Smooth muscle cell (in vitro differentiated cells): Measurements from ENCODE around the gene BTNL8. TPM values are rescaled to one million over a fixed set of nuclear protein-coding genes. Genes with fewer than 3 reads are reported as not detected.

Experiments
- DNase-seq: peaks from one replicate; lab custom pipeline; 2025; ENCODE audit not compliant: unreplicated experiment; lab: John Stamatoyannopoulos, UW
- H2AFZ ChIP-seq: fragments of 200-600 bp; sonication (generic); 2 replicates; pipeline ENCODE4 v1.6.0; 2016; ENCODE audit warnings: antibody characterized with exemption, low read depth, mild to moderate bottlenecking
- H3F3A ChIP-seq: fragments of 200-600 bp; sonication (generic); 2 replicates; pipeline ENCODE4 v1.6.0; 2017; ENCODE audit warnings: antibody characterized with exemption, low read depth
- H3K27ac ChIP-seq: fragments of 200-600 bp; sonication (generic); 2 replicates; pipeline ENCODE4 v1.5.1; 2016; ENCODE audit warnings: low read depth, mild to moderate bottlenecking
- H3K27me3 ChIP-seq: fragments of 200-600 bp; sonication (generic); 2 replicates; pipeline ENCODE4 v1.6.1; 2016; ENCODE audit warnings: low read depth, mild to moderate bottlenecking
- H3K36me3 ChIP-seq: fragments of 200-600 bp; sonication (generic); 2 replicates; pipeline ENCODE4 v1.5.1; 2016; ENCODE audit warnings: low read depth
- H3K4me1 ChIP-seq: fragments of 200-600 bp; sonication (generic); 2 replicates; pipeline ENCODE4 v1.5.1; 2016; ENCODE audit warnings: low read depth
- H3K4me2 ChIP-seq: fragments of 200-600 bp; sonication (generic); 2 replicates; pipeline ENCODE4 v1.6.0; 2016; ENCODE audit warnings: mild to moderate bottlenecking
- H3K4me3 ChIP-seq: fragments of 200-600 bp; sonication (generic); 2 replicates; pipeline ENCODE4 v1.5.1; 2016; ENCODE audit warnings: mild to moderate bottlenecking
- H3K79me2 ChIP-seq: fragments of 200-600 bp; sonication (generic); 2 replicates; pipeline ENCODE4 v1.6.0; 2016; ENCODE audit warnings: low read depth, mild to moderate bottlenecking
- H3K9ac ChIP-seq: fragments of 200-600 bp; sonication (generic); 2 replicates; pipeline ENCODE4 v1.6.0; 2016; ENCODE audit warnings: low read depth
- H3K9me3 ChIP-seq: fragments of 200-600 bp; sonication (generic); replicated peaks from 2 replicates; pipeline ENCODE4 v1.5.1; 2016; ENCODE audit warnings: low read depth
- H4K20me1 ChIP-seq: fragments of 200-600 bp; sonication (generic); 2 replicates; pipeline ENCODE4 v1.6.0; 2016; ENCODE audit warnings: low read depth
- CTCF ChIP-seq: fragments of 200-600 bp; sonication (generic); IDR thresholded peaks from 2 replicates; pipeline ENCODE4 v1.5.1; 2017; ENCODE audit warnings: borderline replicate concordance, mild to moderate bottlenecking, antibody characterized with exemption; ENCODE audit not compliant: insufficient read depth, poor library complexity, severe bottlenecking
- WGBS: methylation state at CpG from one replicate; pipeline ENCODE4 v1.1.7; 2016; ENCODE audit warnings: low lambda C conversion rate; 5-methylcytosine and 5-hydroxymethylcytosine counted together
- polyA plus RNA-seq: library from polyadenylated mRNA; unstranded; fragments of >200 nt; fragmentation: Nextera tagmentation; extraction: Ambion mirVana; gene quantifications from 2 replicates; pipeline ENCODE4 v1.2.1, GENCODE V29; 2016
- total RNA-seq: library from RNA; depleted of rRNA; stranded (reverse); fragments of >200 nt; gene quantifications from 2 replicates; pipeline ENCODE4 v1.2.3, GENCODE V29; 2014

The BTNL8 gene
- total and polyA plus RNA-seq, 2 experiments from 2014 or later, result not detected

GRCh38 chr5:180860273-180860886 lies 38.6 kb upstream of the BTNL8 start:
- peak overlapping the region; percentile 85 for H3K9ac ChIP-seq
- no peaks in the 10 kb centered on the region for H4K20me1 ChIP-seq
- 2% methylated on average over 17 of the region's 18 CpGs for WGBS
- peak overlapping the region; percentile 100 for H2AFZ ChIP-seq
- H3K36me3 ChIP-seq, result peaks cover 6% of the 10 kb centered on the region
- H3K4me2 ChIP-seq, result peak overlapping the region; percentile 88
- TF ChIP-seq CTCF, result no peak
- no peak for DNase-seq
- no peaks in the 10 kb centered on the region for H3F3A ChIP-seq
- peak overlapping the region; percentile 98 for H3K4me3 ChIP-seq
- peaks cover 24% of the 10 kb centered on the region for H3K79me2 ChIP-seq
- H3K9me3 ChIP-seq, result no peaks in the 10 kb centered on the region
- H3K4me1 ChIP-seq, result peaks cover 15% of the 10 kb centered on the region
- no peaks in the 10 kb centered on the region for H3K27me3 ChIP-seq
- no peak overlapping the region for H3K27ac ChIP-seq

- Histone ChIP-seq H3F3A (no peaks in the 10 kb centered on the region), H3K79me2 (peaks cover 24% of the 10 kb centered on the region), H3K9ac (peak within 1 kb of the TSS; percentile 85), H3K4me1 (peaks cover 15% of the 10 kb centered on the region), H3K27me3 (no peaks in the 10 kb centered on the region), H4K20me1 (no peaks in the 10 kb centered on the region), H3K36me3 (no peaks in the 10 kb centered on the region), H3K27ac (no peak within 1 kb of the TSS), H3K4me2 (peak within 1 kb of the TSS; percentile 88), H2AFZ (peak within 1 kb of the TSS; percentile 100), H3K9me3 (no peaks in the 10 kb centered on the region), H3K4me3 (peak within 1 kb of the TSS; percentile 98)
- peak; percentile 68 for DNase-seq
- no peak for TF ChIP-seq CTCF
- under 1% methylated on average over 60 of the region's 84 CpGs for WGBS
Observed at GRCh38 chr5:180860887-180861822, 37.8 kb upstream of the BTNL8 start, which contains the start of gene ZFP62. ZFP62 (minus strand) TSS chr5:180861276; CDS start chr5:180861219, 57 bp downstream.

- no peaks in the 10 kb centered on the region for H3F3A ChIP-seq
- H2AFZ ChIP-seq, result no peak overlapping the region
- H3K27me3 ChIP-seq, result no peaks in the 10 kb centered on the region
- no peak for TF ChIP-seq CTCF
- H3K4me2 ChIP-seq, result no peak overlapping the region
- H3K36me3 ChIP-seq, result no peaks in the 10 kb centered on the region
- H3K9me3 ChIP-seq, result no peaks in the 10 kb centered on the region
- H3K4me3 ChIP-seq, result no peak overlapping the region
- H4K20me1 ChIP-seq, result no peaks in the 10 kb centered on the region
- H3K9ac ChIP-seq, result no peak overlapping the region
- no peak overlapping the region for H3K27ac ChIP-seq
- peaks cover 22% of the 10 kb centered on the region for H3K79me2 ChIP-seq
- 60% methylated on average over 11 of the region's 11 CpGs for WGBS
- peaks cover 15% of the 10 kb centered on the region for H3K4me1 ChIP-seq
- no peak for DNase-seq
Observed at GRCh38 chr5:180862645-180863044, 36.3 kb upstream of the BTNL8 start.
